NOMO-1 treated with dmso at 0.1 percent for 144 hours (cell line): ENCODE data around the gene CLDN9.
"Not testable (repeated sequence)": the region's sequence is repeated elsewhere in the genome, so short reads cannot be mapped to it uniquely, and the experiment has no call there.

Source experiments
- DNase-seq: peaks from one replicate; lab custom pipeline; 2025; ENCODE audit not compliant: unreplicated experiment; lab: John Stamatoyannopoulos, UW

Gene CLDN9

DNA sequence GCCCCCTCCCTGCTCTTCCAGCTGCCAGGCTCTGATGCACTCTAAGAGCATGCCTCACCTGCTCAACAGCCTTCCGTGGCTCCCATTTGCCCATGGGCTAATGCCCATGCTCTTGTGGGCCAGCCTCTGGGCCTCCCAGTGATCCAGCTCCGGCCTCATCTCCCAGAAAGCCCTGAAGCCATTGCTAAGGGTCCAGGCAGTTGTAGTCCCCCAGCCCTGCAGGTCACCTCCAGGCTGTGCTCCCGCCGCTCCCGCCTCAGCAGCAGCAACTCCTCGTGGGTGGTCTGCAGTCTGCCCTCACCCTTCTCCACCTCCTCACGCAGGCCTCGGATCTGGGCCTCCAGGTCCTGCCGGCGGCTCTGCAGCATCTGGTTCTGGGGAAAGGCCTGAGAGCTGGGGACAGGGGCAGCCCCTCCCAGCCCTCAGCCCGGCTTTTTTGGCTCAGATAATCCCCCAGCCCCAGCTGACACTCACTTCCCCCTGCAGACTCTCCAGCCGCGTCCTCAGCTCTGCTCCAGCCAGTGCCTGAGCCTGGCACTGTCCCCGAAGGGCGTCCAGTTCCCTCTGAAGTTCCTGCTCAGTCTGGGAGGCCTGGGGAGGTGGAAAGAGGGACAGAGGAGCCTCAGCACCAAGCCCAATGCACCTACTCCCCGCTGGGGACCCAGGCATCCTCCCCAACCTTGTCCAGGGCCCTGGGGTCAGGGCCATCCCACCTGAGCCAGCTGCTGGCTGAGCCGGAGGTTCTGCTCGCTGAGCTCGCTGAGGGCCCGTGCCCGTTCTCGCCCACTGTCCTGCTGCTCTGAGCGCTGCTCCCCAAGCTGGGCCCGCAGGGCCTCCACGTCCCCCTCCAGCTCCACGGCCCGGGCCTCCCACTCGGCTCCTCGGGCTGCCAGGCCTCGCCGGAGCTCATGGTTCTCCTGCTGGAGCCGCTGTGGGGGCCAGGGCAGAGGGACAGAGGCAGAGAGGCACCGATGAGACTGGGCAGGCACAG is 17.8 kb downstream of the CLDN9 start:
- no peak for DNase-seq

- DNase-seq: no peak
Observed at GRCh38 chr16:3032624-3033023, 19.9 kb downstream of the CLDN9 start.

DNA sequence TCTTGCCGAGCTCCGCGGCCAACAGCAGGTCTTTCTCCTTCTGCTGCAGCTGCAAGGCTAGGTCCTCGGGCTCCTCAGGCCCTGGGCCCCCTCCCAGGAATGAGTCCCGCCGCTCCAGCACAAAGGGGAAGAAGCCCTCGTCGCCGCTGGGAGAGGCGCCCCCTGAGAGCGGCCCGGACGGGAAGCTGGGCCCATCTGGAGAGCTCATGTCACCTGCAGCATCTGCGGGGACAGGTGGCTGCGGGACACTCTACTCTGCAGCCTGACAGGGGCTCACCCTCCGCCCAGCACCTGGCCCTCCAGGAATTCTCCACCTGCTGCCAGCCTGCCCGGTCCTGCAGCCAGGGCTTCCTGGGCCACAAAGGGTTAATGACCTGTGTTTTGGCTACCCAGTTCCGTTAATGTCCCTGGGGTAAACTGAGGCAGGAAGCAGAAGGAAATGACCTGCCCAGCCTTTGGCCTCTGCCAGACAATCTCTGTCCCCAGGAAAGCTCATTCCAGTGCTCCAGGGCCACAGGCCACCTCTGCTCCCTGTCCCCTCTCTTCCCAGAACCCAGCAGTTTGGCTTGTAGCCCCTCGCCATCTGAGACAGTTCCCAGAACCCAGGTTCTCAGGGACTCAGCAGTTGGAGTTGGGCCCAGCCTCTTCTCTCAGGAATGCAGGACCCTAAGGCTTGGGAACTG is 22.7 kb downstream of the CLDN9 start:
- no peak for DNase-seq

DNA sequence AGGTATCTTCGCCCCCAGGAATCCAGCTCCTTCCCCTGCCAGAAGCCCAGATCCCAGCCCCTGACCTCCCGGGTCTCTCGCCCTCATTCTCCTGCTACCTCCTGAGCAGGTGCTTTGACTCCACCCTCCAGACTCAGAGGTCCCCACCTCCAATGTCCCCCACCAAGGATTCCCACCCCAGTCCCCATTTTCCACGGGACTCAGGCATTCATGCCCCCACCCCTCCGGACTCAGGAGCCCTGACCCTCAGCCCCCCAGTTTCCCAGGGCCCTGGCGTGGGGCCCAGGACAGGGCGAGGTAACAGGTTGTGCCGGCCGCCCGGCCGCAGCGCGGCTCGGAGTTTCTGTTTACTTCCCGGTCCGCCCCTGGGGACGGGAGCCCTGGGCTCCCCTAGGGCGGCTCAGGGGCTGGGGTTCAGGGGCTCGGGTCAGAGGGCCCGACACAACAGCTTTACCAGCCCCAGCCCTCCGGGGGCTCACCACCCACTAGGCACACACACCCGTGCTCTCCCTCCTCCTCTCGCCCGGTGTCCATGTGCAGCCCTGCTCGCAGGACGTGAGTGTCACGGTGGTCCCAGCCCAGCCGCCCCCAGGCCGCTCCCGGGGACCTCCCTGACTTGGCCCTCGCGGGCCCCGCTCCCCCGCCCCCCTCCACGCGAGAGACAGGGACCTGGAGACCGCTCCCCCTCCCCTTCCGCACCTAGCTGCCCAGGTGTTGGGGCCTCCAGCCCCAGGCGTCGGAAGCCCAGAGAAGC is 23.4 kb downstream of the CLDN9 start:
- DNase-seq: no peak

GRCh38 chr16:3036726-3037315 is 24.1 kb downstream of the CLDN9 start, which contains the start of gene BICDL2:
BICDL2 (minus strand) TSS chr16:3036944; CDS start chr16:3035496, 1,448 bp downstream.
- DNase-seq: no peak

DNA sequence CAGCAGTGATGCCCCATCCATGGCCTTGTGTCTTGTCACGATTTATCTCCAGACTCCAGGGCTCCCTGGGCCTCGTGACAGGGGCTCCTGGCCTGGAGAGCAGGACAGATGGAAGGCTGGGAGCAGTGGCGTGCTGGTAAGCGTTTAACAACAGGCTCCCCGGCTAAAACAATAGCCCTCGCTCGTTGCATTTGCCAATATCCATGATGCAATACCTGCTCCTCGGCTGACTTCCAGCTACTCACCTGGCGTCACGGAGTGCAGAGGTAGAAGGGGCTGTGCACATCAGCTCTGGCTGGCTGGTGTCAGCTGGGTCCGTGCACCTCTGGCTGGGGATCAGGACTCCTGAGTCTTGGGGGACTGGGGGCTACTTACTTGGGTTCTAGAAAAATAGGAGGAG is 25.5 kb downstream of the CLDN9 start:
- DNase-seq: no peak

GRCh38 chr16:3038896-3039295 is 26.2 kb downstream of the CLDN9 start:
- no peak for DNase-seq

- DNase-seq: peak; percentile 23
Observed at GRCh38 chr16:3042376-3042775, 29.7 kb downstream of the CLDN9 start.

- DNase-seq: no peak
Observed at GRCh38 chr16:3044708-3045107, 32.0 kb downstream of the CLDN9 start.

- no peak for DNase-seq
Observed at GRCh38 chr16:3045758-3046640, 33.3 kb downstream of the CLDN9 start, which contains the start of gene MMP25. MMP25 (plus strand) TSS chr16:3046561; CDS start chr16:3046918, 357 bp downstream.

GRCh38 chr16:3046641-3047386 is 34.1 kb downstream of the CLDN9 start:
- no peak for DNase-seq

DNA sequence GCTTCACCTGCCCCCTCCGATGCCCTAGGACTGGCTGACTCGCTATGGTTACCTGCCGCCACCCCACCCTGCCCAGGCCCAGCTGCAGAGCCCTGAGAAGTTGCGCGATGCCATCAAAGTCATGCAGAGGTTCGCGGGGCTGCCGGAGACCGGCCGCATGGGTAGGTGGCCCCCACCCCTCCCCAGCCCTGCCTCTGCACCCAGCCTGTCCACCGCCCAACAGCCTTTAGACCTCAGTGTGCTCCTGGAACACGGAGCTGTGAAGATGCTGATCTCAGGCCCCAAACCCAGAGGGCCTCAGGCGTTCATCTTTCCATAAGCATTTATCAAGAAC is 34.6 kb downstream of the CLDN9 start:
- no peak for DNase-seq

GRCh38 chr16:3049921-3050481 is 37.3 kb downstream of the CLDN9 start:
- DNase-seq: no peak

DNA sequence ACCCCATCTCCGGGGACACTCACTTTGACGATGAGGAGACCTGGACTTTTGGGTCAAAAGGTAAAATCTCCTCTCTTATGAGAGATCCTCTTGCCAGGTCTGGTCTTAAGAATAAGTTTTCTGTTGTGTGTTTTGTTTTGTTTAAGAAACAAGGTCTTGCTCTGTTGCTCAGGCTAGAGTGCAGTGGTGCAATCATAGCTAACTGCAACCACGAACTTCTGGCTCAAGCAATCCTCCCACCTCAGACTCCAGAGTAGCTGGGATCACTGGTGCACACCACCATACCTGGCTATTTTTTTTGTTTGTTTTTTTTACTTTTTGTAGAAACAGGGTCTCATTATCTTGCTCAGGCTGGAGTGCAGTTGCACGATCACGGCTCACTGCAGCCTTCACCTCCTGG is 37.8 kb downstream of the CLDN9 start:
- DNase-seq: no peak

GRCh38 chr16:3051009-3051408 is 38.3 kb downstream of the CLDN9 start:
- DNase-seq: no peak

- DNase-seq: no peak
Observed at GRCh38 chr16:3051494-3051893, 38.8 kb downstream of the CLDN9 start.

GRCh38 chr16:3052571-3053329 is 40.0 kb downstream of the CLDN9 start:
- not testable (repeated sequence) for DNase-seq

DNA sequence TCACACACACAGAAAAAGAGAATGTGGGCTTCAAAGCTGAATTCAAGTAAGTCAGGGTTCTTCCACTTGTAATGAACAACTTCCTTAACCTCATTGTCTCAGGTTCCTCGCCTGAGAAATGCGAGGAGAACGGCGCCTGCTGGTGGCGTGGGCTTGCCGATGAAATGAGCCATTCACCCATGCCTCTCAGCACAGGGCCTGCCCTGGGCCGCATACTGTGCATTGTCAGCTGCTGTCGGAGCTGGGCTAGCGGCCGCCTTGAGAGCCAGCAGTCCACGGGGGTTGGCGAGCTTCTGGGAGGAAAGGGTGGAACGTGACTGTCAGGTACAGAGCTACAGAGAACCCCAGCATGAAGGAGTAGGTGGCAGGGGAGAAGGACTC is 40.6 kb downstream of the CLDN9 start:
- DNase-seq: not testable (repeated sequence)
